ENCODE data around the gene HSD11B2. TPM values are rescaled to one million over a fixed set of nuclear protein-coding genes. Genes with fewer than 3 reads are reported as not detected.

The HSD11B2 gene
- total RNA-seq, 1 experiment from 2014 or later: 9.7 TPM

GRCh38 chr16:67391424-67392300 lies 39.3 kb upstream of the HSD11B2 start:
- no peaks in the 10 kb centered on the region for H4K20me1 ChIP-seq (ENCODE audit: insufficient read depth)
- H3K27me3 ChIP-seq (ENCODE audit: insufficient read depth, low read length): no peaks in the 10 kb centered on the region
- H2AFZ ChIP-seq (ENCODE audit: low read depth, low read length, poor library complexity, severe bottlenecking): no peak overlapping the region
- no peak overlapping the region for H3K4me2 ChIP-seq (ENCODE audit: low read length)
- H3K27ac ChIP-seq (ENCODE audit: low read depth, low read length): no peak overlapping the region
- H3K4me1 ChIP-seq (ENCODE audit: control insufficient read depth in 1 of 2, insufficient read depth in 2 of 2, low read length in 2 of 2): peaks cover 10 to 14% of the 10 kb centered on the region in 2 experiments
- no peaks in the 10 kb centered on the region for H3K79me2 ChIP-seq (ENCODE audit: insufficient read depth, low read length)
- intact Hi-C loops (cut with micrococcal nuclease): no loop called here
- ChIA-PET RAD21 (ENCODE audit: low non-redundant PET in 1 of 2, low total read pairs in 2 of 2, uncharacterized antibody in 2 of 2, unreplicated experiment in 2 of 2) (no interaction called here), POLR2A (no interaction called here), CTCF (no interaction called here)
- DNase-seq (ENCODE audit: low read depth, low spot score) (no peak), ATAC-seq (no peak)
- TF ChIP-seq SRF (IDR thresholded peaks at IDR 0.05; ENCODE audit: low read depth) (no peak), FOSL1 (IDR thresholded peaks at IDR 0.05; ENCODE audit: low read depth) (no peak)
- no peak overlapping the region for H3K9ac ChIP-seq (ENCODE audit: low read length)
- BruUV-seq (replicated peaks): no TSS peak
- no peak overlapping the region for H3K4me3 ChIP-seq (replicated peaks in 1 of 2; ENCODE audit: low read depth in 1 of 2, low read length in 2 of 2)
- H3K9me2 ChIP-seq (ENCODE audit: insufficient read depth): no peaks in the 10 kb centered on the region
- H3K36me3 ChIP-seq (ENCODE audit: control insufficient read depth in 1 of 2, insufficient read depth in 2 of 2, low read length in 2 of 2): no peaks in the 10 kb centered on the region
- no peaks in the 10 kb centered on the region for H3K9me3 ChIP-seq (ENCODE audit: control insufficient read depth in 1 of 2, insufficient read depth in 1 of 2, low read depth in 1 of 2, low read length in 2 of 2)

GRCh38 chr16:67392301-67393059 lies 38.4 kb upstream of the HSD11B2 start:
- no peaks in the 10 kb centered on the region for H4K20me1 ChIP-seq (ENCODE audit: insufficient read depth)
- ATAC-seq (no peak), DNase-seq (ENCODE audit: low read depth, low spot score) (no peak)
- no peak overlapping the region for H3K9ac ChIP-seq (ENCODE audit: low read length)
- ChIA-PET CTCF (no interaction called here), POLR2A (no interaction called here), RAD21 (ENCODE audit: low non-redundant PET in 1 of 2, low total read pairs in 2 of 2, uncharacterized antibody in 2 of 2, unreplicated experiment in 2 of 2) (no interaction called here)
- no peak overlapping the region for H3K27ac ChIP-seq (ENCODE audit: low read depth, low read length)
- no peaks in the 10 kb centered on the region for H3K9me2 ChIP-seq (ENCODE audit: insufficient read depth)
- H3K4me2 ChIP-seq (ENCODE audit: low read length): no peak overlapping the region
- no TSS peak for BruUV-seq (replicated peaks)
- no peaks in the 10 kb centered on the region for H3K9me3 ChIP-seq (ENCODE audit: control insufficient read depth in 1 of 2, insufficient read depth in 1 of 2, low read depth in 1 of 2, low read length in 2 of 2)
- no peaks in the 10 kb centered on the region for H3K79me2 ChIP-seq (ENCODE audit: insufficient read depth, low read length)
- intact Hi-C loops (cut with micrococcal nuclease): no loop called here
- no peak overlapping the region for H2AFZ ChIP-seq (ENCODE audit: low read depth, low read length, poor library complexity, severe bottlenecking)
- H3K4me3 ChIP-seq (replicated peaks in 1 of 2; ENCODE audit: low read depth in 1 of 2, low read length in 2 of 2): no peak overlapping the region
- H3K4me1 ChIP-seq (ENCODE audit: control insufficient read depth in 1 of 2, insufficient read depth in 2 of 2, low read length in 2 of 2): peaks cover 10 to 20% of the 10 kb centered on the region in 2 experiments
- H3K27me3 ChIP-seq (ENCODE audit: insufficient read depth, low read length): no peaks in the 10 kb centered on the region
- no peaks in the 10 kb centered on the region for H3K36me3 ChIP-seq (ENCODE audit: control insufficient read depth in 1 of 2, insufficient read depth in 2 of 2, low read length in 2 of 2)
- TF ChIP-seq SRF (IDR thresholded peaks at IDR 0.05; ENCODE audit: low read depth): no peak
- no peak for TF ChIP-seq POLR2A (IDR thresholded peaks at IDR 0.05; ENCODE audit: borderline replicate concordance, extremely low read depth, insufficient read depth, insufficient read length)
- TF ChIP-seq POLR2AphosphoS5 (IDR thresholded peaks at IDR 0.05; ENCODE audit: low read depth, low read length): no peak
- no peak for TF ChIP-seq ZNF274 (IDR thresholded peaks at IDR 0.05; ENCODE audit: low read depth, low read length)
- no peak for TF ChIP-seq EZH2 (IDR thresholded peaks at IDR 0.05)
- TF ChIP-seq FOSL1 (IDR thresholded peaks at IDR 0.05; ENCODE audit: low read depth): no peak
- TF ChIP-seq CTCF (IDR thresholded peaks at IDR 0.05 in 2 of 3, conservative IDR thresholded peaks at IDR 0.05 in 1 of 3; ENCODE audit: borderline replicate concordance in 1 of 3, insufficient read depth in 1 of 3, low read depth in 2 of 3, low read length in 2 of 3): no peak
- no peak for TF ChIP-seq CBX3 (IDR thresholded peaks at IDR 0.05; ENCODE audit: low read depth)
- TF ChIP-seq SIN3A (IDR thresholded peaks at IDR 0.05; ENCODE audit: low read depth): no peak
- TF ChIP-seq EZH2phosphoT487 (IDR thresholded peaks at IDR 0.05; ENCODE audit: borderline replicate concordance): no peak
- TF ChIP-seq CEBPB (IDR thresholded peaks at IDR 0.05; ENCODE audit: low read depth): no peak
- TF ChIP-seq, protein P1, sequence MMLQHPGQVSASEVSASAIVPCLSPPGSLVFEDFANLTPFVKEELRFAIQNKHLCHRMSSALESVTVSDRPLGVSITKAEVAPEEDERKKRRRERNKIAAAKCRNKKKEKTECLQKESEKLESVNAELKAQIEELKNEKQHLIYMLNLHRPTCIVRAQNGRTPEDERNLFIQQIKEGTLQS (IDR thresholded peaks at IDR 0.05): no peak
- TF ChIP-seq JUND (IDR thresholded peaks at IDR 0.05): no peak
- TF ChIP-seq EGR1 (IDR thresholded peaks at IDR 0.05; ENCODE audit: low read depth): no peak
- no peak for TF ChIP-seq ELF1 (IDR thresholded peaks at IDR 0.05; ENCODE audit: borderline replicate concordance, low read depth)
- no peak for TF ChIP-seq SP1 (IDR thresholded peaks at IDR 0.05; ENCODE audit: low read depth)

Data from HCT116 (cell line).